NCI-H345 treated with DMSO at 0.1 percent for 48 hours (cell line): ENCODE data around the gene YY2.
"Not testable (repeated sequence)": the region's sequence is repeated elsewhere in the genome, so short reads cannot be mapped to it uniquely, and the experiment has no call there.

Experiments used
- DNase-seq: peaks from one replicate; lab custom pipeline; 2025; ENCODE audit not compliant: unreplicated experiment; lab: John Stamatoyannopoulos, UW

YY2 gene

GRCh38 chrX:21874182-21874581, 18.4 kb downstream of the YY2 start:
- not testable (repeated sequence) for DNase-seq

- no peak for DNase-seq
Measured at GRCh38 chrX:21875013-21875412, 19.2 kb downstream of the YY2 start.

- DNase-seq: no peak
Measured at GRCh38 chrX:21881881-21882574, 26.2 kb downstream of the YY2 start.

GRCh38 chrX:21883258-21883657, 27.5 kb downstream of the YY2 start:
- no peak for DNase-seq

- DNase-seq: no peak
Measured at GRCh38 chrX:21885568-21885967, 29.8 kb downstream of the YY2 start.

- peak; percentile 20 for DNase-seq
Measured at GRCh38 chrX:21905313-21905712, 49.5 kb downstream of the YY2 start.

GRCh38 chrX:21905953-21906352, 50.2 kb downstream of the YY2 start:
- DNase-seq: no peak

- no peak for DNase-seq
Measured at GRCh38 chrX:21907260-21907659, 51.5 kb downstream of the YY2 start.
